Esophagus squamous epithelium (tissue), 4 donors: ENCODE data around the gene BRMS1.

Source experiments
- POLR2A ChIP-seq, 4 donors: fragments of 450-650 bp; IDR thresholded peaks; one replicate each; pipeline ENCODE4 v1.6.1; 2017; ENCODE audit warnings: antibody characterized with exemption in 4 of 4, mild to moderate bottlenecking in 4 of 4, moderate library complexity in 3 of 4
- TF ChIP-seq, protein P1 (sequence below), 6 experiments: fragments of 450-650 bp in 4 of 6; fragments of 200-600 bp in 2 of 6; sonication (generic) in 2 of 6; IDR thresholded peaks; one replicate each; pipeline ENCODE4 v1.5.1; 2016 to 2019; ENCODE audit warnings: antibody characterized with exemption in 6 of 6, mild to moderate bottlenecking in 4 of 6, moderate library complexity in 4 of 6

- TF ChIP-seq, protein P1, sequence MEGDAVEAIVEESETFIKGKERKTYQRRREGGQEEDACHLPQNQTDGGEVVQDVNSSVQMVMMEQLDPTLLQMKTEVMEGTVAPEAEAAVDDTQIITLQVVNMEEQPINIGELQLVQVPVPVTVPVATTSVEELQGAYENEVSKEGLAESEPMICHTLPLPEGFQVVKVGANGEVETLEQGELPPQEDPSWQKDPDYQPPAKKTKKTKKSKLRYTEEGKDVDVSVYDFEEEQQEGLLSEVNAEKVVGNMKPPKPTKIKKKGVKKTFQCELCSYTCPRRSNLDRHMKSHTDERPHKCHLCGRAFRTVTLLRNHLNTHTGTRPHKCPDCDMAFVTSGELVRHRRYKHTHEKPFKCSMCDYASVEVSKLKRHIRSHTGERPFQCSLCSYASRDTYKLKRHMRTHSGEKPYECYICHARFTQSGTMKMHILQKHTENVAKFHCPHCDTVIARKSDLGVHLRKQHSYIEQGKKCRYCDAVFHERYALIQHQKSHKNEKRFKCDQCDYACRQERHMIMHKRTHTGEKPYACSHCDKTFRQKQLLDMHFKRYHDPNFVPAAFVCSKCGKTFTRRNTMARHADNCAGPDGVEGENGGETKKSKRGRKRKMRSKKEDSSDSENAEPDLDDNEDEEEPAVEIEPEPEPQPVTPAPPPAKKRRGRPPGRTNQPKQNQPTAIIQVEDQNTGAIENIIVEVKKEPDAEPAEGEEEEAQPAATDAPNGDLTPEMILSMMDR (IDR thresholded peaks at IDR 0.05), result no peak
- no peak for TF ChIP-seq POLR2A (IDR thresholded peaks at IDR 0.05)
Observed at GRCh38 chr11:66360406-66361073, 15.6 kb upstream of the BRMS1 start.
